ENCODE results near the gene TAGLN2. TPM values are rescaled to one million over a fixed set of nuclear protein-coding genes. Genes with fewer than 3 reads are reported as not detected.
A peak's percentile ranks its signal among the peaks of the same experiment; 100 is the strongest.
"Not testable (repeated sequence)": the region's sequence is repeated elsewhere in the genome, so short reads cannot be mapped to it uniquely, and the experiment has no call there.

TAGLN2 gene
- total RNA-seq, 1 donor from 2014 or later, result 116 TPM

- peak; percentile 15 for ATAC-seq (ENCODE audit: poor library complexity)
- DNase-seq, result no peak
- intact Hi-C loops (cut with DNase I), result no loop called here
These were observed 9.6 kb downstream of the TAGLN2 start for GRCh38 chr1:159915571-159916241.

DNA sequence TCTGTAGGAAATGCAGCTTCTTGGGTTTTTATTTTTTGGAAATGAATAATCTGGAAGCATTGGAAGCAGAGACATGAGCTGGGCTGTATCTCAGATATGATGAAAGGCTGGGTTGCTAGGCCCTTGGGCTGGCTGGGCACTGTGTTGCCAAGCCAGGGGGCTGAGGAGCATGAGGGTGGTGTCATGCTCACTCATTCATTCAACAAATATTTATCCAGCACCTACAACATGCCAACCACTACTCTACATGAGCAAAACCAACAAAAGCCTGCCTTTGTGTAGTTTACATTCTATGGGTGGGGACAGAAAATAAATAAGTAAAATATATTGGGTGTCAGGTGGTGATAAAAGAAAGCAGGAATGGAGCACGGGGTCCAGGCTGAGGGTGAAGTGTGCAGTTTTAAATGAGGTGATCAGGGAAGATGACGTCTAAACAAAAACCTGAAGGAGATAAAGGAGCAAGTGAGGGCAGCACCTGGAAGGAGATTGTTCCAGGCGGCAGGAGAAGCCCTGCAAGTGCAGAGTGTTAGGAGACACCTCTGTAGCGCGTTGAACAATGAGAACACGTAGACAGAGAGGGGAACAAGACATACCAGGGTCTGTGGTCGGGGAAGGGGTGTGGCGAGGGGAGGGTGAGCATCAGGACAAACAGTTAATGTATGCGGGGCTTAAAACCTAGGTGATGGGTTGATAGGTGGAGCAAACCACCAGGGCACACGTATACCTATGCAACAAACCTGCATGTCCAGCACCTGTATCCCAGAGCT is 10.9 kb downstream of the TAGLN2 start:
- DNase-seq (no peak), ATAC-seq (ENCODE audit: poor library complexity) (no peak)
- intact Hi-C loops (cut with DNase I), result no loop called here

DNA sequence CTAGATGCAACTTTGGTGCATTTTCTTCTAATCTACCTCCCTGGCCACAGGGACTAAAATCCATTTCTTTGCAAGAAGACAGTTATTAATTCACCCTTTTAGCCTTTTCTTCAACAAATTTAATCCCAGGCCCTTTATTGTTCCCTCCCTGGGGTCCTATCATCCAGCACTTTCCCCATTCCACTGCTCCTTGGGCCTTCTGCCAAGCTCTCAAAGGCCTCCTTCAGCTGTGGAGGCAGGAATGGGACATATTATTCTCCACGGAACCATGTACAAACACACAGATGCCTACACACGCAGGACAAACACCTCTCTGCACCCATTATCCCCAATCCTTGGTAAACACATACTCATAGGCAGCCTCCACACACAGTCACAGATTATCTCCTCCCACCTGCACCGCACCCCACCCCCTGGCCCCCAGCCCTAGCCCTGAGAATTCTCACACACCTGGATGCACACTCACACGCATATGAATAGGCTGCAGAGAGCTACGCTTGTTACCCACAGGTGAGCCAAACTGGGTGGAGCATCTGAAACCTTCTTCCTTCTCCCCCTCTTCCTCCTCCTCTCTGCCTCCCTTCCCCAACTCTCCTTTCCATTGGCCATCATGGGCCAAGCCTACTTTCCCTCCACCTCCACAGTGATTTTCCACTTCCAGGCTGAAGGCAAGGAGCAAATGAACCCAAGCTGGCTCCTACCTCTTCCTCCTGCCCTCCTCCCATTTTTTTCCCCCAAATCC is 11.7 kb downstream of the TAGLN2 start:
- ATAC-seq (ENCODE audit: poor library complexity), result no peak
- DNase-seq, result no peak
- intact Hi-C loops (cut with DNase I), result no loop called here

DNA sequence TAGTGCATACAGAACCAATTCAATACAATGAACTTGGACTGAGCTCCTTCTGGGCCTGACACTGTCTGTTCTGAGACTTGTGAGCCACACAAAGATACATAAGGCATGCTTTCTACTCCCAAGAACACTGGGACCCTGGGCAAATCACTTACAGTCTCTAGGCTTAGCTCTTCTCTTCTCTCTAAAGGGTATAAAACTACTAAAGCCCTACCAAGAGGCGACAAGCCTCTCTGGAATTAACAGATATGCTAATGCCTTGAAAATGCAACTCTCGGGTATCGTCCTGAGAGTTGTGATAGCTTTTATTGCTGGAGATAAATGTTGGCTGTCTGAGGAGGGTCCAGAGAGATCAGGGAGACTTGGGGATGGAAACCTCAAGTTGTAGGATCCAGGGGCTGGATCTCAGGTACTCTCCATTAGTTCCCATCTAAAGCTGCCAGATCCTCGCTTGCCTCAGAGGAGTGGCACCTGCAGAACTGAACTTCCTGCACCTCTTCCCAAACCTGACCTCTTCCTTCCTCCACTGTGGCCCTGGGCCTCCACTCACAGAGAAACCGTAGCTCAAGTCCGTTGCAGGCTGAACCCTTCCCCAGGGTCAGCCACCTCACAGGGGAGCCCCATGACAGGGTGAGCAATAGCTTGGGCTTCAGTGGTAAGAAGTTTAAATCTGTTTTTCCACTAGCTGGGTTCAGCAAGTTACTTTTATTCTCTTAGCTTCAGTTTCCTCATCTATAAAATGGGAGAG is 13.8 kb downstream of the TAGLN2 start:
- intact Hi-C loops (cut with DNase I), result no loop called here
- DNase-seq (no peak), ATAC-seq (ENCODE audit: poor library complexity) (no peak)

DNA sequence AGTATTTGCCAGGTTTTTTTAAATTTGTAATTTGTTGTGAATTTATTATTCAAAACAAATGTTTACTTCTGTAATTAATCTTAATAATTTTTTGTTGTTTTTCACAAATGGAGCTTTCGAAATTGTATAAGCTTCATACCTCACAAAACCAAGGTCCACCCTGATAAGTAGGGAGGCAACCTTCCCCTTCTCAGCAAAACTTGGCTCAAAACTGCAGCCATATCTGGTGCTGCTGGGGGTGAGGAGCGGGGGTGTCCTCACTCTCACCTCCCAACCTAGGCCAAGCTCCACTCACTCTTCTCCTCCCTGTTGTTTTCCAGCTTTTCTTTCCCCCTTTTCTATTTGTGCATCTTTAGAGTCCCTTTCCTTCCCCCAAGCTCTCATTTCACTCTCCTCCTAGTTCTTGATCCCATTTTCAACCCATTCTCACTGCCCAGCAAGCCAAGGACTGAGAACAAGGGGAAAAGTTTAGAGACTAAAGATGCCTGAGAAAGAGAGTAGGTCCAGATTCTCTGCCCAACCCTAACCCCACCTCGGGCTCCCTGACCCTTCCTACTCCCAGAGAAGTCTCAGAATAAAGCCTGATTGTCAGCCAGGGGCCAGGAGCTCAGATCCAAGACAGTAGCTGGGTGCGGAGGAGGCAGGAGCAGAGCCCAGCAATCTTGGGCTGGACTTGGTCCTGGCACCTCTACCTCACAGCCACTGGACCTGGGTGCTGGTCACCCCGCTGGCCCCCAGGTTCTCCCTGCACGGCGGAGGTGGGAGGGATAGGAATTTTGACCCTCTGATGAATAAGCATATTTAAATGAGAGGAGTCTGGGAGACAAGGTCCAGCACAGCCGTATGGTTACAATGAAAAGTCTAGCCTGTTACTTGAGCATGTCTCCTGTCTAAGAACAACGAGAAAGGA is 17.0 kb downstream of the TAGLN2 start:
- ATAC-seq (ENCODE audit: poor library complexity) (no peak), DNase-seq (no peak)
- intact Hi-C loops (cut with DNase I), result no loop called here

GRCh38 chr1:159906960-159907359 is 18.3 kb downstream of the TAGLN2 start:
- ATAC-seq (ENCODE audit: poor library complexity) (no peak), DNase-seq (no peak)
- intact Hi-C loops (cut with DNase I), result no loop called here

GRCh38 chr1:159904036-159904435 is 21.3 kb downstream of the TAGLN2 start:
- ATAC-seq (ENCODE audit: poor library complexity); intact Hi-C loops (cut with DNase I); DNase-seq: not testable (repeated sequence)

DNA sequence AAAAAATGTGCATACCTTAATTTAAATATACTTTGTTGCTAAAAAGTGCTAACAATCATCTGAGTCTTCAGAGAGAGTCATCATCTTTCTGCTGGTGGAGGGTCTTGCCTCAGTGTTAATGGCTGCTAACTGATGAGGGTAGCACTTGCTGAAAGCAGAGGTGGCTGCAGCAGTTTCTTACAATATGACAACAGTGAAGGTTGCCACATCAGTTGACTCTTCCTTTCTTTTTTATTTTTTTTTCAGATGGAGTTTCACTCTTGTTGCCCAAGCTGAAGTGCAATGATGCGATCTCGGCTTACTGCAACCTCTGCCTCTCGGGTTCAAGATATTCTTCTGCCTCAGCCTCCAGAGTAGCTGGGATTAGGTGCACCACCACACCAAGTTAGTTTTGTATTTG is 22.8 kb downstream of the TAGLN2 start:
- ATAC-seq (ENCODE audit: poor library complexity), result no peak
- intact Hi-C loops (cut with DNase I), result no loop called here
- no peak for DNase-seq

DNA sequence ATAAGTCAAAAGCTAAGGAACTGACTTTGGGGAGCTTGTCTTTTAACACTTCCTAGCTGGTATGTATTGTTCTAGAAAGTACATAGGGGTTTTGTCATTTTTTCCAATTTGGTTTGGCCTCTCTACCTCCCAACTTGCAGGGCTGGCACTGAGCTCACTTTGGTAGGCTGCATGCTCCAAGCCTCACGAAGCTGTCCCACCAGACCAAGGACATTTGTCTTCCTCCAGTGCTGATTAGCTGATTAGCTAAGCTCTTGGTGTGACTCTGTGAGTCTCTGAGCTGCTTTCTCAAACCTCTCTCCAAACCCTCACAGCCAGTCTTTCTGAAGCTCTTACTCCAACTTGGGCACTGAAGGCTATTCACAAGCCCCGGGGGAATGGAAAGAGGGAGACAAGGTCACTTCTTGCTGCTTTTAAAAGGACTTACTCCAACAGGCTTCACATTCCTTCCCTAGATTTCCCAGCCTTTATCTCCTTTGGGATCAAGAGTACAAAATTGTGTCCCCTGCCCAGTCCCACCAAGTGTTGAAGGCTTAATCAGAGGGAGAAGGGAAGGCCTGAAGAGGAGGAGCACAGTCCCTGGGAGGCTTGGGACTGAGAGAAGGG is 24.4 kb downstream of the TAGLN2 start:
- no peak for ATAC-seq (ENCODE audit: poor library complexity)
- DNase-seq, result no peak
- intact Hi-C loops (cut with DNase I), result no loop called here

DNA sequence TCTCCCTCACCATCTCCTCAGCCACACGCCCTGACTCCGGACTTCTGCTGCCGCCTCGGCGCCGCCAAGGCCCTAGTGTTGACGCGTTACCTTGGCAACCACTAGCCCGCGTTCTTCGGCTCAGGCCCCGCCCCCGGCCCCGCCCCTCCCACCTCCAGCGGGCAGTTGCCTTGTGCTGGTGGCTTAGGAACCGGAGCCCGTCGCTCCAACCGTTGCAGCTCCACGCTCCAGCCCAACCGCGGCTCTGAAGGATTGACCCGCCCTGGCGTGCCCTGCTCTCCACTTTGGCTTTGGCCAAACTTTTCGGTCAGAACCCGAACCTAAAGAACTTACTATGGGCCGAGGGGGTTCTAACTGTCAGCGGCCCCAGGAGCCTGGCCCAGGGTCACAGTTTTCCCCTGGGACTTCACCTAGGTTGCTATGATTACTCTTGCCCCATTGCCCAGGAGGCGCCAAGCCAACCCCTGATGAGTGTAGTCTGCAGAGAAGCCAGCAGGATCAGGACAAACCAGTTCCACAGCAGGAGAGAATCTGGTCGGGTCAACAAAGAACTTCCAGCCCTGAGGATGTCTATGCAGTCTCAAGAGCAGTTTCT is 25.1 kb downstream of the TAGLN2 start, which contains the start of gene CFAP45:
TSS of gene CFAP45 (minus strand) at position 80 of the 595 bp plus-strand sequence. CDS start at position 13, 67 bp downstream.
- intact Hi-C loops (cut with DNase I), result no loop called here
- ATAC-seq (ENCODE audit: poor library complexity) (peak; percentile 92), DNase-seq (peak; percentile 91)

- DNase-seq; ATAC-seq (ENCODE audit: poor library complexity); intact Hi-C loops (cut with DNase I): not testable (repeated sequence)
These were observed 25.7 kb downstream of the TAGLN2 start for GRCh38 chr1:159899634-159900033.

DNA sequence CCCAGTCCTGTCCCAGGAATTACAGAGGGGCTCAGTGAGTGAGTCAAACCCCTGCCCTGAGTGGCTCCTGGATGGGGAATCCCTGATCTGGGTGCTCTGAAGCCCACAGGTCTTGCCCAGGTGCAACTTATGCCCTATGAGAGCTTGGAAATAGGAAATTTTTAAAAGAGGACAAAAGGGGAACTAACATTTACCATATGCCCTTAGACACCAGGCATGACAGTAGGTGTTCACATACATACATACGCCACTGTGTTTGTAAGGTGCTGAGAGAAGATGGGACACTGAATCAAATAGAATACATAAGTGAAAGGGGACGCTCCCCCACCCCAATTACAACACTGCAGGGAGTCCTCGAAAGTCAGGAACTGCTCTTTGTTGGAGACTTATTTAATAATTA is 26.8 kb downstream of the TAGLN2 start:
- intact Hi-C loops (cut with DNase I), result no loop called here
- ATAC-seq (ENCODE audit: poor library complexity), result no peak
- DNase-seq, result no peak

DNA sequence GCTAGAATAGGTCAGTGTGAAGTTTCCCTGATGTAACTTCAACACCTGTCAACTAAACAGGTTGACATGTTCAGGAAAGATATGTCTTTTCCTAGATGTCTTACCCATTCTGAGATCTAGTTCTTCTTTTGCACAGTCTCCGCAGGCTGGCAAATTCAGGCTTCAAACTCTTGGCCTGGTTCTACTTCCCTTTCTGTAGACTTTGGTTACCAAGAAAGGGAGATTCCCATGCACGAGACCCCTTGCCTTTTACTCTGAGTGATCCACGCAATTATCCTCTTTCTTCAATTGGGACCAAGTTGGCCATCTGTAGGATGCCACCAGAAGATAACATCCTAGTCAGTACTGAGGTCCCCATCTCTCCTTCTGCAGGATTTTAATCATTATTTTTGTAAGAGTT is 27.3 kb downstream of the TAGLN2 start:
- no peak for ATAC-seq (ENCODE audit: poor library complexity)

DNA sequence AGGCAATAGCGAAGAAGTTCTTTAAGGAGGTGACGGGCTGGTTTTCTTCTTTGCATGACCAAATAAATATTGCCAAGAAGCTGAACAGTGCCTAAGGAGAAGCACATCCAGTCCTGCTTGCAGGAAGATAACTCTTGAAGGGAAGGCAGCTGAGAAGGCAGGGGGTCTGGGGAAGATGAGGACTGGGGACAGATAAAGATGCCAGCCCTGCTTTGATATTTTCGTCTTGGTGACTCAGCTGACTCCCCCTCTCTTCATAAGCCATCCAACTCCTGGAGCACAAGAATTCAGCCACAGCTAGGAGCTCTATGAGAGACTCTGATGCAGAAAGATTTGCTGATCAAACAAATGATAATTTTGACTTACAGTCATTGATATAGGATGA is 28.8 kb downstream of the TAGLN2 start:
- DNase-seq (no peak), ATAC-seq (ENCODE audit: poor library complexity) (no peak)
- intact Hi-C loops (cut with DNase I), result no loop called here

More for the DNA sequence above, 27.3 kb downstream of the TAGLN2 start:
- intact Hi-C loops (cut with DNase I), result no loop called here
- DNase-seq, result no peak

DNA sequence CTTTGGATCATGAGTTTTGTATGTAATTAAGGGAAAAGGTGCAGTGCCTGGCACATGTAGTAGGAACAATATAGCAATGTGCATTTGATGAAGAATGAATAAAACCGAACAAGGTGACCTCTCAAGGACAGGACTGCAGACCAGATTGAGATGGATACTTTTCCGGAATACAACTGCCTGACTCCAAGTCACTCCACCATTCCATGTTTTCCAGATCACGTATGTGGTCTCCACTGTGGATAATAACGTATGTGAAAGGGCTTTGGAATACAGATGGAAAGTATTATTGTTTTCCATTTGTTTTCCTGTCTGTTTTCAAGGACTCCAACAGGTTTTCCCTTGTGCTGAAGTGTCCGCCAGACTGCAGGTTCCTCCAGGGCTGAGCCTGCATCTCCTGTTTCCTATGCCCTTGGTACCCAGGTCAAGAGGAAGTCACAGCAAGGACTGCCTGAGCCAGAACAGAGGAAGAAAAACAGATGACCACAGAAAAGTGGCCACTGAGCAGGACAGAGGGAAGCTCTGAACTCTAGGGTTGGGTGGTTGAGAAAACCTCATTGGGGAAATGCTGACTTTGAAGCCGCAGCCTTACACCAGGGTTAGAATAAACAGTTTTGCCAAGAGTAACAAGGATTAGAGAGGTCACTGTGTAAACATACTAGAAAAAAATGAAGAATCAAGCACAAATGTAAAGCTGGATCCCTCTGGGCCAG is 29.3 kb downstream of the TAGLN2 start:
- intact Hi-C loops (cut with DNase I), result no loop called here
- DNase-seq (no peak), ATAC-seq (ENCODE audit: poor library complexity) (peak; percentile 45)

GRCh38 chr1:159895286-159895685 is 30.0 kb downstream of the TAGLN2 start:
- ATAC-seq (ENCODE audit: poor library complexity), result no peak
- intact Hi-C loops (cut with DNase I), result no loop called here
- DNase-seq, result no peak

Measured in Right ventricle myocardium superior (tissue), 1 donor.